Measurements from ENCODE around the gene RTN4R. TPM values are rescaled to one million over a fixed set of nuclear protein-coding genes. Genes with fewer than 3 reads are reported as not detected.

The RTN4R gene
- total and polyA plus RNA-seq, 5 donors from 2014 or later, result 1.2 to 3.3 (median 1.3) TPM

DNA sequence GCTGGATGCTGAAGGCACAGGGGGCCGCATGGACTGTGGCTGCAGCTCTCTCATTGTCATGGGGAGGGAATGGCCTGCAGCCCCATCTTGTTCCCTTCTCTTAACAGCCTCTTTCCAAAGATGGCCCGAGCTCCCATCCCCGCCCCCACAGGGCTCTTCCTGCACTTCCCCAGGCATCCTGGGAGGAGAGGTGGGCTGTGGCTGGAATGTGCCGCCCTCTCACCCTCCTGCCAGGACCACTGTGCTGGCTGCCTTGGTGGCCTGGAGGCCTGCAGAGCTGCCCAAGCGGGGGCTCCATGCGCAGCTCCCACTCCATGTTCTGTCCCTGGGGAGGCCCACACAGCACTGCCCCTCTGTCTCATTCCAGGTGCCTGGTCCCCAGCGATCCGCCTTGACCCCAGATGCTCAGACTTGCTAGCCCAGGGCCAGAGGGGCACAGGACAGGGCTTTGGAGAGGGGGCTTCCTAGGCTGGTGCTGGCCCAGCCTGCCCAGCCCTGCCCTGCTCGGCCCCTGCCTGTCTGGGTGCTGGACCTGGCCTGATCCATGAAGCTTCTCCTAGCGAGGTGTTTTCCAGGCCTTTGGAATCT lies 56.6 kb downstream of the RTN4R start:
- DNase-seq (no peak), ATAC-seq (ENCODE audit: low read depth in 2 of 2) (no peak)
- H3K36me3 ChIP-seq (ENCODE audit: control insufficient read depth, insufficient read depth, low read length), result no peaks in the 10 kb centered on the region
- Mint-ChIP-seq H3K27ac (peak overlapping the region in 1 of 3 donors; percentile 56), H3K9me3 (no peaks in the 10 kb centered on the region), H3K4me1 (peaks cover 0 to 26% (median 8%) of the 10 kb centered on the region in 4 donors), H3K36me3 (no peaks in the 10 kb centered on the region), H3K27me3 (no peaks in the 10 kb centered on the region), H3K4me3 (no peak overlapping the region)
- peaks cover 22% of the 10 kb centered on the region for H3K4me1 ChIP-seq (ENCODE audit: control insufficient read depth, insufficient read depth, low read length, poor library complexity, severe bottlenecking)
- H3K27me3 ChIP-seq (ENCODE audit: control insufficient read depth, insufficient read depth, low read length), result no peaks in the 10 kb centered on the region
- no peak overlapping the region for H3K27ac ChIP-seq (ENCODE audit: insufficient read depth, low read length, poor library complexity, severe bottlenecking)
- H3K9me3 ChIP-seq (ENCODE audit: control insufficient read depth in 2 of 2, low read length in 2 of 2), result no peaks in the 10 kb centered on the region
- no peak overlapping the region for H3K4me3 ChIP-seq (ENCODE audit: low read depth, low read length)

DNA sequence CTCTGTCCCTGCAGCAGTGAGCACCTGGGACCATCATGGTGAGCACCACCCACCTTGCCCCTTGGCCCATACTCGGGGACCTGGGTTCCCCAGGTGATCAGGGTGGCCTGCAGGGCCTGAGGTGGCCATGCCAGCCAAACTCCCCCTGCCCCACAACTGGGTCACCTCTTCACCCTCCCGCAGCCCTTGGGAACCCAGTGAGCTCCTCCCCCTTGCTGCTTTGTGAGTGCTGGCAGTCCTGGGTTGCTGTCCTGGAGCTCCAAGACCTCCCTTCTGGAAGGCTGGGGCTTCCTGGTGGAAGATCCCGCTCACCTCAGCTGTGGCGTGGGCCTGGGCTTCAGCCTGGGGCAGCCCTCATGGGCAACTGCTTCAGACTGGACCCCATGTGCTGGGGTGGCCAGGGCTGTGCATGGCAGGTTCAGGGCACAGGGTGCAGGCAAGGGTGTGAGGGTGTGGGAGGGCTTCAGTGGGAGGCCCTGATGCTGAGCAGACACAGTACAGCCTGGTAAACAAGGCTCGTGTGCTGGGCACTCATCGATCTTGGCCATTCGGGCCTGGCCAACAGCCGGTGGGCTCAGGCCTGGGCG lies 57.6 kb downstream of the RTN4R start:
- H3K4me3 ChIP-seq (ENCODE audit: low read depth, low read length), result no peak overlapping the region
- no peaks in the 10 kb centered on the region for H3K36me3 ChIP-seq (ENCODE audit: control insufficient read depth, insufficient read depth, low read length)
- Mint-ChIP-seq H3K36me3 (no peaks in the 10 kb centered on the region), H3K27ac (peak overlapping the region in 1 of 3 donors; percentile 62), H3K4me1 (peaks cover 0 to 35% (median 15%) of the 10 kb centered on the region in 4 donors), H3K4me3 (no peak overlapping the region), H3K27me3 (no peaks in the 10 kb centered on the region), H3K9me3 (no peaks in the 10 kb centered on the region)
- no peak overlapping the region for H3K27ac ChIP-seq (ENCODE audit: insufficient read depth, low read length, poor library complexity, severe bottlenecking)
- H3K27me3 ChIP-seq (ENCODE audit: control insufficient read depth, insufficient read depth, low read length), result no peaks in the 10 kb centered on the region
- ATAC-seq (ENCODE audit: low read depth in 2 of 2) (no peak), DNase-seq (no peak)
- H3K4me1 ChIP-seq (ENCODE audit: control insufficient read depth, insufficient read depth, low read length, poor library complexity, severe bottlenecking), result peaks cover 32% of the 10 kb centered on the region
- H3K9me3 ChIP-seq (ENCODE audit: control insufficient read depth in 2 of 2, low read length in 2 of 2), result no peaks in the 10 kb centered on the region

GRCh38 chr22:20209761-20210250 lies 58.3 kb downstream of the RTN4R start:
- peaks cover 0 to 37% (median 16%) of the 10 kb centered on the region in 4 donors for H3K4me1 Mint-ChIP-seq
- no peak for DNase-seq
- H3K36me3 Mint-ChIP-seq, result no peaks in the 10 kb centered on the region
- H3K27ac Mint-ChIP-seq, result no peak overlapping the region
- H3K9me3 Mint-ChIP-seq, result no peaks in the 10 kb centered on the region
- ATAC-seq (ENCODE audit: low read depth in 2 of 2), result no peak
- Histone ChIP-seq H3K27me3 (ENCODE audit: control insufficient read depth, insufficient read depth, low read length) (no peaks in the 10 kb centered on the region), H3K36me3 (ENCODE audit: control insufficient read depth, insufficient read depth, low read length) (no peaks in the 10 kb centered on the region), H3K27ac (ENCODE audit: insufficient read depth, low read length, poor library complexity, severe bottlenecking) (no peak overlapping the region), H3K4me1 (ENCODE audit: control insufficient read depth, insufficient read depth, low read length, poor library complexity, severe bottlenecking) (peaks cover 33% of the 10 kb centered on the region), H3K9me3 (ENCODE audit: control insufficient read depth in 2 of 2, low read length in 2 of 2) (no peaks in the 10 kb centered on the region), H3K4me3 (ENCODE audit: low read depth, low read length) (no peak overlapping the region)
- H3K4me3 Mint-ChIP-seq, result no peak overlapping the region
- no peaks in the 10 kb centered on the region for H3K27me3 Mint-ChIP-seq

- H3K36me3 ChIP-seq (ENCODE audit: control insufficient read depth, insufficient read depth, low read length), result no peaks in the 10 kb centered on the region
- peaks cover 33% of the 10 kb centered on the region for H3K4me1 ChIP-seq (ENCODE audit: control insufficient read depth, insufficient read depth, low read length, poor library complexity, severe bottlenecking)
- Mint-ChIP-seq H3K27ac (peak overlapping the region in 1 of 3 donors; percentile 71), H3K9me3 (no peaks in the 10 kb centered on the region), H3K4me1 (peaks cover 0 to 35% (median 17%) of the 10 kb centered on the region in 4 donors), H3K27me3 (no peaks in the 10 kb centered on the region), H3K4me3 (peak overlapping the region in 3 of 4 donors; percentile 6 to 46 (median 46)), H3K36me3 (no peaks in the 10 kb centered on the region)
- H3K27me3 ChIP-seq (ENCODE audit: control insufficient read depth, insufficient read depth, low read length), result no peaks in the 10 kb centered on the region
- no peak for DNase-seq
- no peak overlapping the region for H3K27ac ChIP-seq (ENCODE audit: insufficient read depth, low read length, poor library complexity, severe bottlenecking)
- no peaks in the 10 kb centered on the region for H3K9me3 ChIP-seq (ENCODE audit: control insufficient read depth in 2 of 2, low read length in 2 of 2)
- no peak overlapping the region for H3K4me3 ChIP-seq (ENCODE audit: low read depth, low read length)
- no peak for ATAC-seq (ENCODE audit: low read depth in 2 of 2)
Observed at GRCh38 chr22:20208713-20209310, 59.3 kb downstream of the RTN4R start.

- peaks cover 33% of the 10 kb centered on the region for H3K4me1 ChIP-seq (ENCODE audit: control insufficient read depth, insufficient read depth, low read length, poor library complexity, severe bottlenecking)
- no peaks in the 10 kb centered on the region for H3K36me3 Mint-ChIP-seq
- peaks cover 0 to 35% (median 16%) of the 10 kb centered on the region in 4 donors for H3K4me1 Mint-ChIP-seq
- H3K27ac ChIP-seq (ENCODE audit: insufficient read depth, low read length, poor library complexity, severe bottlenecking), result peak overlapping the region; percentile 63
- DNase-seq (no peak), ATAC-seq (ENCODE audit: low read depth in 2 of 2) (no peak)
- H3K36me3 ChIP-seq (ENCODE audit: control insufficient read depth, insufficient read depth, low read length), result no peaks in the 10 kb centered on the region
- no peaks in the 10 kb centered on the region for H3K27me3 Mint-ChIP-seq
- H3K9me3 ChIP-seq (ENCODE audit: control insufficient read depth in 2 of 2, low read length in 2 of 2), result no peaks in the 10 kb centered on the region
- H3K27me3 ChIP-seq (ENCODE audit: control insufficient read depth, insufficient read depth, low read length), result no peaks in the 10 kb centered on the region
- H3K4me3 Mint-ChIP-seq, result peak overlapping the region; percentile 84 to 98 (median 95)
- H3K27ac Mint-ChIP-seq, result peak overlapping the region; percentile 92 to 95 (median 94)
- H3K9me3 Mint-ChIP-seq, result no peaks in the 10 kb centered on the region
- H3K4me3 ChIP-seq (ENCODE audit: low read depth, low read length), result peak overlapping the region; percentile 77
Observed at GRCh38 chr22:20207277-20208025, 60.7 kb downstream of the RTN4R start.

GRCh38 chr22:20206709-20207215 lies 61.4 kb downstream of the RTN4R start:
- H3K9me3 ChIP-seq (ENCODE audit: control insufficient read depth in 2 of 2, low read length in 2 of 2), result no peaks in the 10 kb centered on the region
- Mint-ChIP-seq H3K4me1 (peaks cover 0 to 32% (median 15%) of the 10 kb centered on the region in 4 donors), H3K4me3 (peak overlapping the region; percentile 84 to 98 (median 95)), H3K36me3 (no peaks in the 10 kb centered on the region), H3K27me3 (no peaks in the 10 kb centered on the region), H3K27ac (peak overlapping the region; percentile 92 to 95 (median 94)), H3K9me3 (no peaks in the 10 kb centered on the region)
- no peaks in the 10 kb centered on the region for H3K36me3 ChIP-seq (ENCODE audit: control insufficient read depth, insufficient read depth, low read length)
- peak; percentile 5 to 20 for ATAC-seq (ENCODE audit: low read depth in 2 of 2)
- peaks cover 33% of the 10 kb centered on the region for H3K4me1 ChIP-seq (ENCODE audit: control insufficient read depth, insufficient read depth, low read length, poor library complexity, severe bottlenecking)
- peak in 1 of 3 donors; percentile 52 for DNase-seq
- peak overlapping the region; percentile 77 for H3K4me3 ChIP-seq (ENCODE audit: low read depth, low read length)
- peak overlapping the region; percentile 63 for H3K27ac ChIP-seq (ENCODE audit: insufficient read depth, low read length, poor library complexity, severe bottlenecking)
- no peaks in the 10 kb centered on the region for H3K27me3 ChIP-seq (ENCODE audit: control insufficient read depth, insufficient read depth, low read length)

- DNase-seq, result peak; percentile 32 to 90 (median 66)
- no peaks in the 10 kb centered on the region for H3K36me3 Mint-ChIP-seq
- Histone ChIP-seq H3K4me3 (ENCODE audit: low read depth, low read length) (peak overlapping the region; percentile 77), H3K27me3 (ENCODE audit: control insufficient read depth, insufficient read depth, low read length) (no peaks in the 10 kb centered on the region), H3K27ac (ENCODE audit: insufficient read depth, low read length, poor library complexity, severe bottlenecking) (peak overlapping the region; percentile 63), H3K36me3 (ENCODE audit: control insufficient read depth, insufficient read depth, low read length) (no peaks in the 10 kb centered on the region), H3K9me3 (ENCODE audit: control insufficient read depth in 2 of 2, low read length in 2 of 2) (no peaks in the 10 kb centered on the region), H3K4me1 (ENCODE audit: control insufficient read depth, insufficient read depth, low read length, poor library complexity, severe bottlenecking) (peaks cover 33% of the 10 kb centered on the region)
- peaks cover 0 to 31% (median 15%) of the 10 kb centered on the region in 4 donors for H3K4me1 Mint-ChIP-seq
- peak overlapping the region; percentile 92 to 95 (median 94) for H3K27ac Mint-ChIP-seq
- no peaks in the 10 kb centered on the region for H3K9me3 Mint-ChIP-seq
- H3K4me3 Mint-ChIP-seq, result peak overlapping the region; percentile 84 to 98 (median 95)
- H3K27me3 Mint-ChIP-seq, result peaks cover 5% of the 10 kb centered on the region
- peak; percentile 87 to 92 for ATAC-seq (ENCODE audit: low read depth in 2 of 2)
Observed at GRCh38 chr22:20205964-20206708, 62.0 kb downstream of the RTN4R start.

Data from CD4-positive, CD25-positive, alpha-beta regulatory T cell (primary cell).